Transverse colon (tissue), 4 donors: ENCODE measurements around the gene HNRNPUL1. TPM values are rescaled to one million over a fixed set of nuclear protein-coding genes. Genes with fewer than 3 reads are reported as not detected.

Experiments used
- DNase-seq: peaks from one replicate; pipeline ENCODE4 v3.0.0-alpha.2; 2019
- H3K27ac ChIP-seq, 4 donors: fragments of 200-600 bp; sonication (generic); 2 replicates each; pipeline ENCODE4 v1.5.1; 2016 to 2018; ENCODE audit warnings: inconsistent platforms in 4 of 4
- H3K27me3 ChIP-seq: fragments of 200-600 bp; sonication (generic); 2 replicates; pipeline ENCODE4 v1.5.1; 2017; ENCODE audit warnings: inconsistent platforms
- H3K36me3 ChIP-seq, 4 donors: fragments of 200-600 bp; sonication (generic); 2 replicates each; pipeline ENCODE4 v1.5.1; 2017 to 2019; ENCODE audit warnings: inconsistent platforms in 4 of 4
- H3K4me1 ChIP-seq, 4 donors: fragments of 200-600 bp; sonication (generic); 2 replicates each; pipeline ENCODE4 v1.5.1; 2017 to 2020; ENCODE audit warnings: inconsistent platforms in 4 of 4
- H3K4me3 ChIP-seq, 4 donors: fragments of 200-600 bp; sonication (generic); 1 replicate in 1 of 4; 2 replicates in 3 of 4; pipeline versions ENCODE4 v1.5.1 to v1.6.1; 2017 to 2019; ENCODE audit warnings: inconsistent platforms in 4 of 4
- H3K9me3 ChIP-seq, 2 donors: fragments of 200-600 bp; sonication (generic); 2 replicates each; pipeline ENCODE4 v1.5.1; 2017 to 2019; ENCODE audit warnings: inconsistent platforms in 2 of 2
- EP300 ChIP-seq: sonication (generic); formaldehyde crosslinking; IDR thresholded peaks from one replicate; pipeline ENCODE4 v1.6.1; 2017; ENCODE audit warnings: antibody characterized with exemption, low read depth
- POLR2A ChIP-seq: fragments of 450-650 bp; IDR thresholded peaks from one replicate; pipeline ENCODE4 v1.6.1; 2016; ENCODE audit warnings: antibody characterized with exemption, mild to moderate bottlenecking, moderate library complexity
- POLR2AphosphoS5 ChIP-seq, 3 donors: sonication (generic); formaldehyde crosslinking; IDR thresholded peaks; one replicate each; pipeline ENCODE4 v1.6.1; 2016; ENCODE audit warnings: antibody characterized with exemption in 3 of 3
- WGBS, 2 donors: methylation state at CpG; one replicate each; pipeline ENCODE4 v1.1.5; 2018; ENCODE audit warnings: low coverage in 1 of 2; 5-methylcytosine and 5-hydroxymethylcytosine counted together
- in situ Hi-C, 4 donors: fragments of 200-750 bp; cut with MboI; loops; one replicate each; pipeline versions ENCODE4 v1.15.0 to v1.15.1; 2017; ENCODE audit warnings: low sequenced_read_pairs in 3 of 4, low pct_ligation_motif_present in 1 of 4, low pct_unique_long_range_greater_than_20kb in 1 of 4
- intact Hi-C: fragments of 100-400 bp; cut with DNase I; formaldehyde crosslinking; loops from one replicate; pipeline ENCODE4 v1.15.1; 2023; ENCODE audit warnings: low total_unique reads
- total RNA-seq, 4 donors: library from RNA; depleted of rRNA; stranded (reverse); fragments of >200 nt; gene quantifications; one replicate each; pipeline ENCODE4 v1.1.0, GENCODE V29; 2016
- TF ChIP-seq, protein P1 (sequence below), 5 experiments: fragments of 200-600 bp in 3 of 5; fragments of 450-650 bp in 2 of 5; sonication (generic) in 3 of 5; IDR thresholded peaks; 1 replicate in 2 of 5; 2 replicates in 3 of 5; pipeline ENCODE4 v1.5.1; 2016 to 2017; ENCODE audit warnings: antibody characterized with exemption in 5 of 5, inconsistent platforms in 3 of 5, mild to moderate bottlenecking in 2 of 5, moderate library complexity in 1 of 5

Gene HNRNPUL1
- total RNA-seq, 4 donors from 2014 or later = 115 to 296 (median 145) TPM

- WGBS, 2 donors = 40 to 49% methylated on average over 2 to 15 of the region's 16 CpGs
- no peaks in the 10 kb centered on the region for H3K9me3 ChIP-seq
- H3K4me3 ChIP-seq = no peak overlapping the region
- in situ Hi-C loops (no loop called here), intact Hi-C loops (no loop called here)
- peaks cover 20% of the 10 kb centered on the region for H3K27me3 ChIP-seq
- peaks cover 0 to 6% (median 0%) of the 10 kb centered on the region in 4 donors for H3K36me3 ChIP-seq
- DNase-seq = peak; percentile 51
- TF ChIP-seq POLR2AphosphoS5 (IDR thresholded peaks at IDR 0.05) (peak in 2 of 3 donors; percentile 49 to 53), EP300 (no peak)
- H3K4me1 ChIP-seq = peaks cover 31 to 72% (median 51%) of the 10 kb centered on the region in 4 donors
- peak overlapping the region; percentile 78 to 89 (median 83) for H3K27ac ChIP-seq
Observed at GRCh38 chr19:41323430-41324125, 59.4 kb downstream of the HNRNPUL1 start.

DNA sequence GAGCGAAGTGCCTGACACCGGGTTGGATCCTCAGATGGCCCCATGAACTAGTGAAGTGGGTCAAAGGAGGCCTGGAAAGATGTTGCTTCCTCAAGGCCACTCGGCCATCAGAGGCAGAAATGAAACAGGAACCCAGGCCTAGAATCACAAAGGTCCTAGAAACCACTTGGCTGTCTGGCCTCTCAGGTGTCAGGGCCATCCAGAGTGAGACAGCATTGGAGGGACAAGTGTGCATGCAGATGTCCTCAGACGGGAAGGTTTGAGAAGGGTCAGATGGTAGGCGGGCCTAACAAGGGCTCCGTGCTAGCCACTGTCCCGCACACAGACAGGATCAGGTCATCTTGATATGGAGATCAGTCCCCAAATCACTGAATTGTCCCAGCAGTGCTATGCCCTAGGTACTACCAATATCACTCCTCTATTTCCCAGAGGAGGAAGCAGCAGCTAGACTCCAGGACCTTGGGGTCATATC lies 60.1 kb downstream of the HNRNPUL1 start:
- Histone ChIP-seq H3K27ac (peak overlapping the region; percentile 78 to 89 (median 83)), H3K27me3 (peaks cover 20% of the 10 kb centered on the region), H3K36me3 (peaks cover 0 to 6% (median 0%) of the 10 kb centered on the region in 4 donors), H3K9me3 (no peaks in the 10 kb centered on the region), H3K4me3 (no peak overlapping the region), H3K4me1 (peaks cover 31 to 79% (median 52%) of the 10 kb centered on the region in 4 donors)
- no peak for DNase-seq
- in situ Hi-C loops (no loop called here), intact Hi-C loops (no loop called here)
- WGBS, 2 donors = 75% methylated on average over 7 of the region's 7 CpGs; no CpG with 5 or more reads in 1 of the 2 donors
- TF ChIP-seq POLR2A = no peak
- TF ChIP-seq, protein P1, sequence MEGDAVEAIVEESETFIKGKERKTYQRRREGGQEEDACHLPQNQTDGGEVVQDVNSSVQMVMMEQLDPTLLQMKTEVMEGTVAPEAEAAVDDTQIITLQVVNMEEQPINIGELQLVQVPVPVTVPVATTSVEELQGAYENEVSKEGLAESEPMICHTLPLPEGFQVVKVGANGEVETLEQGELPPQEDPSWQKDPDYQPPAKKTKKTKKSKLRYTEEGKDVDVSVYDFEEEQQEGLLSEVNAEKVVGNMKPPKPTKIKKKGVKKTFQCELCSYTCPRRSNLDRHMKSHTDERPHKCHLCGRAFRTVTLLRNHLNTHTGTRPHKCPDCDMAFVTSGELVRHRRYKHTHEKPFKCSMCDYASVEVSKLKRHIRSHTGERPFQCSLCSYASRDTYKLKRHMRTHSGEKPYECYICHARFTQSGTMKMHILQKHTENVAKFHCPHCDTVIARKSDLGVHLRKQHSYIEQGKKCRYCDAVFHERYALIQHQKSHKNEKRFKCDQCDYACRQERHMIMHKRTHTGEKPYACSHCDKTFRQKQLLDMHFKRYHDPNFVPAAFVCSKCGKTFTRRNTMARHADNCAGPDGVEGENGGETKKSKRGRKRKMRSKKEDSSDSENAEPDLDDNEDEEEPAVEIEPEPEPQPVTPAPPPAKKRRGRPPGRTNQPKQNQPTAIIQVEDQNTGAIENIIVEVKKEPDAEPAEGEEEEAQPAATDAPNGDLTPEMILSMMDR (IDR thresholded peaks at IDR 0.05) = no peak

DNA sequence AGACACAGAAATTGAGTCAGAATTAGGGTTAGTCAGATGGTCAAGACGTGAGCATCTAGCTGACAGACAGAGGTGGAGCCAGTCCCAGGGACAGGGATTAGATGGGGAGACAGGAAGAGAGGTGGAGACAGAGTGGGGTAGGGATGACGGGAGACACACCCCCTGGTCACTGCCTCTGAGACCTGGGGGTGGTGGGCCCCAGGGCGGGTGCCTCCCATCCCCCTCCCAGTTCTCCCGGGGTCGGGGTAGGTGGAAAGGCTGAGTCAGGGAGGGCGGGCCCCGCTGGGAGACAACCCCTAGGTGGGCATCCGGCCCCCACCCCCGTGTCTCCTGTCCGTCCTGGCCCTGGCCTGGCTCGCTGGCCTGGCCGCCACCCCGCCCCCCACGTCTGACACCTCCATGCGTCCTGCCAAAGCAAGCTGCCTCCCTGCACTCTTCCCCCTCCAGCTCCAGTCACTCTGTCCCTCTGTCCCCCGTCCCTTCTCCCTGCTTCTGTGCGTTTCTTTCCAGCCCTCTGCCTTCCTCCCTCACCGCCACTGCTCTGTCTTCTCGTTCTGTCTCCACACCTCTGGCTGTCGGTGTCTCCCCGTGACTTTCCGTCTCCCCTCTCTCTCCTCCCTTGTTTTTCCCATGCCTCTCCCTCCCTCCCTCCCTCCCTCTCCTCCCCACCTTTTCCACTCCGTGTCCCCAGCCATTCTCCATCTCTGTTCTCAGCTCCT lies 60.9 kb downstream of the HNRNPUL1 start:
- Histone ChIP-seq H3K4me3 (peak overlapping the region in 1 of 4 donors; percentile 19), H3K27ac (peak overlapping the region; percentile 78 to 89 (median 83)), H3K9me3 (no peaks in the 10 kb centered on the region), H3K27me3 (peaks cover 20% of the 10 kb centered on the region), H3K36me3 (peaks cover 0 to 6% (median 0%) of the 10 kb centered on the region in 4 donors), H3K4me1 (peaks cover 31 to 80% (median 52%) of the 10 kb centered on the region in 4 donors)
- peak; percentile 57 for DNase-seq
- 9 to 22% methylated on average over 9 to 21 of the region's 23 CpGs for WGBS, 2 donors
- intact Hi-C loops (no loop called here), in situ Hi-C loops (loop anchor here in 1 of 4 donors (25.0 kb wide), 1 partner anchor 237 kb away; no protein-coding TSS in a partner anchor)
- TF ChIP-seq POLR2A (no peak), POLR2AphosphoS5 (IDR thresholded peaks at IDR 0.05) (no peak), EP300 (no peak)
- TF ChIP-seq, protein P1 (IDR thresholded peaks at IDR 0.05) = no peak

DNA sequence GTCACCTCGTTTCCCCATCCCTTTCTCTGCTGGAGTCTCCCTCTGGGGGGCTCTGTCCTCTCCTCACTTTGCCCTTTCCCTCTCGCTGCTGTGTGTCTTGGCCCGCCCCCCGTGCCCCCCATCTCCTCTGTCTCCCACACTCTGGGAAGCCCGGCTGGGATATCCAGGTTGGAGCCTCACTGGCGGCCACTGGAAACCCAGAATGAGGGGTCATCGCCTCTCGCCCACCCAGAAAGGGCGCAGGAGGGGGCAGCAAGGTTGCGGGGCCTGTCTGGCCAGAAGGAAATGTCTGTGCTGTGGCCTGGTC lies 61.4 kb downstream of the HNRNPUL1 start:
- TF ChIP-seq POLR2A (no peak), EP300 (no peak), POLR2AphosphoS5 (IDR thresholded peaks at IDR 0.05) (no peak)
- TF ChIP-seq, protein P1 (IDR thresholded peaks at IDR 0.05) = no peak
- H3K9me3 ChIP-seq = no peaks in the 10 kb centered on the region
- peak overlapping the region in 1 of 4 donors; percentile 19 for H3K4me3 ChIP-seq
- no peak for DNase-seq
- WGBS, 2 donors = 26 to 47% methylated on average over 2 to 10 of the region's 10 CpGs
- H3K27me3 ChIP-seq = peaks cover 20% of the 10 kb centered on the region
- in situ Hi-C loops (loop anchor here in 1 of 4 donors (25.0 kb wide), 1 partner anchor 237 kb away; no protein-coding TSS in a partner anchor), intact Hi-C loops (no loop called here)
- H3K4me1 ChIP-seq = peaks cover 31 to 80% (median 52%) of the 10 kb centered on the region in 4 donors
- H3K27ac ChIP-seq = peak overlapping the region; percentile 78 to 89 (median 83)
- H3K36me3 ChIP-seq = peaks cover 0 to 2% (median 0%) of the 10 kb centered on the region in 4 donors
